Ectodermal cell (in vitro differentiated cells): ENCODE data around the gene NAV2.

Experiments used
- H3K27ac ChIP-seq: 2 replicates; pipeline ENCODE4 v1.7.0; 2013; ENCODE audit warnings: mild to moderate bottlenecking, low read depth, low read length; ENCODE audit not compliant: insufficient read depth, poor library complexity, severe bottlenecking
- H3K27me3 ChIP-seq: 2 replicates; pipeline ENCODE4 v1.7.0; 2013; ENCODE audit warnings: mild to moderate bottlenecking, low read length; ENCODE audit not compliant: insufficient read depth, control insufficient read depth, poor library complexity, severe bottlenecking
- H3K36me3 ChIP-seq: one replicate; pipeline ENCODE4 v1.7.0; 2013; ENCODE audit warnings: low read length; ENCODE audit not compliant: control insufficient read depth, insufficient read depth
- H3K4me1 ChIP-seq: one replicate; pipeline ENCODE4 v1.7.0; 2013; ENCODE audit warnings: low read length; ENCODE audit not compliant: control insufficient read depth, insufficient read depth
- H3K4me3 ChIP-seq: 2 replicates; pipeline ENCODE4 v1.7.0; 2013; ENCODE audit warnings: low read depth, low read length, control low read depth; ENCODE audit not compliant: insufficient read depth
- H3K9me3 ChIP-seq: 2 replicates; pipeline ENCODE4 v1.7.0; 2013; ENCODE audit warnings: mild to moderate bottlenecking, low read length, moderate library complexity; ENCODE audit not compliant: control insufficient read depth
- WGBS, 2 experiments: methylation state at CpG; one replicate each; pipeline ENCODE4 v1.1.7; 2013; ENCODE audit warnings: missing lambda C conversion rate in 2 of 2; 5-methylcytosine and 5-hydroxymethylcytosine counted together

Gene NAV2

GRCh38 chr11:19742588-19743292 is 30.1 kb downstream of the NAV2 start:
- WGBS, 2 experiments, result 45% methylated on average over 2 of the region's 2 CpGs
- Histone ChIP-seq H3K9me3 (no peaks in the 10 kb centered on the region), H3K27me3 (no peaks in the 10 kb centered on the region), H3K4me1 (peaks cover 10% of the 10 kb centered on the region), H3K36me3 (no peaks in the 10 kb centered on the region), H3K27ac (no peak overlapping the region), H3K4me3 (no peak overlapping the region)

- Histone ChIP-seq H3K27me3 (no peaks in the 10 kb centered on the region), H3K9me3 (no peaks in the 10 kb centered on the region), H3K27ac (no peak overlapping the region), H3K36me3 (no peaks in the 10 kb centered on the region), H3K4me1 (peaks cover 14% of the 10 kb centered on the region), H3K4me3 (no peak overlapping the region)
- 95 to 96% methylated on average over 4 of the region's 4 CpGs for WGBS, 2 experiments
These were observed 31.0 kb downstream of the NAV2 start for GRCh38 chr11:19743622-19744021.

DNA sequence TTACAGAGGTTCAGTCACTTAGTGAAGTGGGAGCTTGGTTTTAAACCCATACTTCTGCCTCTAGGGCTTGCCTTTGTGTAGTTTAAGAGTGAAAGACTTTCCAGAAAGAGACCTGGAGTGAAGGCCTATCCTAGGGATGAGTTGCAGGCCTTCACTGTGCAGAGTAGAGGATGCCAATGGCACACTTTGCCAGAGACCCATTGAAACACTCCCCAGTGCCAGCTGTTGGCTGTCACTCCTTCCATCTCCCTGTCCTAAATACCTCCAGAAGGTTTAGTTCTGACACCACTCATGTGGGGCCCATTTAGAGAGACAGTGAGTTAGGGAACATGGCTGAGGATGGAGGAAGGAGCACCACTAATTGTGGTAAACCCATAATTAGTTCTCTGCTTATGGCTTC is 31.5 kb downstream of the NAV2 start:
- no peaks in the 10 kb centered on the region for H3K9me3 ChIP-seq
- H3K27me3 ChIP-seq, result no peaks in the 10 kb centered on the region
- no peak overlapping the region for H3K4me3 ChIP-seq
- H3K27ac ChIP-seq, result no peak overlapping the region
- peaks cover 14% of the 10 kb centered on the region for H3K4me1 ChIP-seq
- no peaks in the 10 kb centered on the region for H3K36me3 ChIP-seq

DNA sequence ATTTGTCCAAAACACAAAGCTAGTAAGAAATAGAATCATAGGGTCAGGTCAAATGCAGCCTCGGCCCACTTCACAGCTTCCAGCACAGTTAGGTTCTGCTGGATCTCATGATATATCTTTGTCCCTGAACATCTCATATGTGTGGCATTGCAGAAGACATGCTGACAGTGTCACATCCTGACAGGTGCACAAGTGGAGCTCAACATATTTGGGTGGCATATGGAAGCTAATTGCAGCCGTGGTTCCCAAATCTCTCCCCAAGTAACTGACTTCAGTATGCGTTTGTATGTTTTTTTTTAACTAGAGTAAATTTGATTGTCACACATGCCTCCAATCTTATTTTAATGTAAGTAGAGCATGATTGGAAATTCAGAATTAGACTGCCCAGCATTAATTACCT is 33.4 kb downstream of the NAV2 start:
- H3K27me3 ChIP-seq, result no peaks in the 10 kb centered on the region
- no peaks in the 10 kb centered on the region for H3K9me3 ChIP-seq
- no peak overlapping the region for H3K4me3 ChIP-seq
- no peak overlapping the region for H3K27ac ChIP-seq
- H3K36me3 ChIP-seq, result no peaks in the 10 kb centered on the region
- 95 to 96% methylated on average over 2 to 3 of the region's 3 CpGs for WGBS, 2 experiments
- H3K4me1 ChIP-seq, result peaks cover 4% of the 10 kb centered on the region

DNA sequence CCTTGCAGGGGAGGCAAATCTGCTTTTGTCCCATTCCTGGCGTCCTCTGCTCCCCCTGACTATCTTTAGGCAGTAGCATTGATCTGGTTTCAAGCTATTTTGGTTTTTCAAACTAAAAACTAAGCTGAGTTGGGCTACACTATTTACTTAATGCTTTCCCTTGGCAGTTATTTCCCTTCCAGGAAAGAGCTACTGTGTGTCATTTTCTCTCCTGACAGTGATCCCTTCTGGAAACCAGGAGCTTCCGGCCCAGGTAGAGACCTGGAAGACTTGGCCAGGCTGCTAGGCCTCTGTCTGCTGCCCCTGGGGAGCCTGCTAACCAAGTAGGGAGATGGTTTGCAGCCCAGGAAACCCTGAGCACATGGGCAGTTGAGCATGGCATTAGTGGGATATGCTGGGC is 35.0 kb downstream of the NAV2 start:
- no peaks in the 10 kb centered on the region for H3K9me3 ChIP-seq
- H3K27me3 ChIP-seq, result no peaks in the 10 kb centered on the region
- WGBS, 2 experiments, result 91 to 92% methylated on average over 2 of the region's 2 CpGs
- H3K27ac ChIP-seq, result no peak overlapping the region
- H3K4me3 ChIP-seq, result no peak overlapping the region
- peaks cover 4% of the 10 kb centered on the region for H3K4me1 ChIP-seq
- no peaks in the 10 kb centered on the region for H3K36me3 ChIP-seq

DNA sequence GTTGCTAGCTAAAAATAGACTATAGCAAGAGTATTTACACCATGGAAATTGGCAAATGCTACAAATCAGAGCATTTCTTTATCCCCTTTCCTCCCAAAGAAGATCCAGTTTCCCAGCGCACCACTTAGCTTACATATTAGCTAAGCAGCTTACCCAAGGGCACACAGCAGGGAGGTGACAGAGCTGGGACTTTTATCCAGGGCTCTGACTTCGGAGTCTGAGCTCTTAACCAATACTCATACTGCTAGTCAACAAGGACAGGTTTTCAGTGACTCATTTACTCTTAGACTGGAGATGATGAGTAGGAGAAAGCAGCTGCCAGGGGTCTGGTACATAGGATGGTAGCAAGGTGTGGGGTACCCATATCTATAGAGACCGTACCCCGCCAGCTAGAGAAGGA is 38.4 kb downstream of the NAV2 start:
- no peaks in the 10 kb centered on the region for H3K9me3 ChIP-seq
- 87 to 90% methylated on average over 4 of the region's 4 CpGs for WGBS, 2 experiments

GRCh38 chr11:19753451-19754106 is 40.9 kb downstream of the NAV2 start:
- Histone ChIP-seq H3K4me3 (no peak overlapping the region), H3K27me3 (no peaks in the 10 kb centered on the region), H3K9me3 (no peaks in the 10 kb centered on the region), H3K27ac (no peak overlapping the region), H3K36me3 (no peaks in the 10 kb centered on the region), H3K4me1 (peaks cover 21% of the 10 kb centered on the region)
- 77 to 81% methylated on average over 5 of the region's 5 CpGs for WGBS, 2 experiments

More for the DNA sequence above, 38.4 kb downstream of the NAV2 start:
- Histone ChIP-seq H3K4me1 (peaks cover 16% of the 10 kb centered on the region), H3K4me3 (no peak overlapping the region), H3K27me3 (no peaks in the 10 kb centered on the region), H3K36me3 (no peaks in the 10 kb centered on the region), H3K27ac (no peak overlapping the region)

DNA sequence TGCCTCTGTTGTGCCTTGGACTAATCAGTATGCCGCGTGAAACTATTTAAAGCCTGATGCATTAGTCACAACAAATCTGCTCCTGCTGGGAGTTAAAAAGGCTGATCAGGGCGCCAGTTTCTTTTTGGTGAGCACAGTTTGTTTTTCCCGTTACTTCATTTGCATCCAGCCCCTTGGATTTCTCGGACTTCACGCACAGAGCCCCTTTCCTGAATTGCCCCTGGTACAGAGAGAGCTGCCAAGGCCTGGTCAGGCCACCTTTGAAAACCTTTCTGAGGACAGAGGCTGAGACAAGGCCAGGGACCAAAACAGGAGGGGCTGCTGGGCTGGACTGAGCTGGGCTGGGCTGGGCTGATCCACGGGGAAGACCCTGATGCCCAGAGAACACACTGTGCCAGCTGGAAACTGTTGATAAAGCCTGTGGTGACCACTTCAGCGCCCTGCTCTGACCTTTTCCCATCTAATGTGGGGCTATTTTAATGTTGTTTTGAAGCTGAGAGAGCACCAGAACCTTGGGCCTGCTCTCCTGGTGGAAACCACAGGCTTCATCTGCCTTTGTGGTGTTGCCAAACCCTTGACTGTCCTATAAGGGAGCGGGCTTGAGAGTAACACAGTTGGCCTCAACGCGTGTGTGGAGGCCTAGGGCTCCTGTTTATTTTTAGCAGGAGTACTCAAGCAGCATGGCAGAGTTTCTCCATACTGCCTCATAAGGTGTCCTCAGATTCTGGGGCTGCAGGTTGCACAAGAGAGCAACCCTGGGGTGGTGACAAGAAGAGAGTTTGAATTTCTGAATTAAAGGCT is 44.2 kb downstream of the NAV2 start:
- 53 to 57% methylated on average over 11 of the region's 11 CpGs for WGBS, 2 experiments
- H3K27me3 ChIP-seq, result no peaks in the 10 kb centered on the region
- H3K4me1 ChIP-seq, result peaks cover 21% of the 10 kb centered on the region
- H3K9me3 ChIP-seq, result no peaks in the 10 kb centered on the region
- H3K4me3 ChIP-seq, result no peak overlapping the region
- peak overlapping the region; percentile 39 for H3K27ac ChIP-seq
- no peaks in the 10 kb centered on the region for H3K36me3 ChIP-seq

- Histone ChIP-seq H3K9me3 (no peaks in the 10 kb centered on the region), H3K4me1 (peaks cover 13% of the 10 kb centered on the region), H3K27ac (no peak overlapping the region), H3K27me3 (no peaks in the 10 kb centered on the region), H3K36me3 (no peaks in the 10 kb centered on the region), H3K4me3 (no peak overlapping the region)
- 93 to 96% methylated on average over 3 of the region's 3 CpGs for WGBS, 2 experiments
These were observed 46.8 kb downstream of the NAV2 start for GRCh38 chr11:19759389-19759788.

DNA sequence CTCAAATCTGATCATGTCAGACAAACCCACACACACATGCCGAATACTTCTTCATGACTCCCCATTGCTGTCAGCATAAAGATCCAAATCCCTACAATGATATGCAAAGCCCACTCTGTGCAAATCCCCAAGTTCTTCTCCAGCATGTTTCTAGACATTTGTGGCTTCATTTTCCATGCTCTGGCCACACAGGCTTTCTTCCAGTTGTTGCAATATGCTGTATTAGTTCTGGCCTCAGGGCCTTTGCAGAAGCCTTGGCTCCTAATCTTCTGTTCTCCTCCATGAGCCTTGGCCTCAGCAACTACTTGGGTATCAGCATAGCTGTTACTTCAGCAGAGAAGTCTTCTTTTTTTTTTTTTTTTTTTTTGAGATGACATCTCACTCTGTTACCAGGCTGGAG is 49.6 kb downstream of the NAV2 start:
- Histone ChIP-seq H3K9me3 (no peaks in the 10 kb centered on the region), H3K4me1 (no peaks in the 10 kb centered on the region), H3K27ac (no peak overlapping the region), H3K27me3 (no peaks in the 10 kb centered on the region), H3K4me3 (no peak overlapping the region), H3K36me3 (no peaks in the 10 kb centered on the region)
- 90 to 95% methylated on average over 1 of the region's 1 CpG for WGBS, 2 experiments
